ENCODE measurements around the gene MSL2. TPM values are rescaled to one million over a fixed set of nuclear protein-coding genes. Genes with fewer than 3 reads are reported as not detected.

Gene MSL2
- total and polyA plus RNA-seq, 2 donors (not counting 1 experiment from before 2014, with no cell fraction given): 25.8 to 97.1 TPM

- CTCF ChIA-PET: interaction anchor here (1.0 to 5.8 kb wide), 9 partner anchors 9 to 817 kb away, joined by 3 to 43 read pairs (median 5); partner anchors contain the start of genes PCCB and STAG1
- peaks cover 33% of the 10 kb centered on the region for H4K20me1 ChIP-seq (ENCODE audit: control insufficient read depth, insufficient read depth, low read length, poor library complexity, severe bottlenecking)
- POLR2A ChIA-PET: interaction anchor here (1.0 to 3.2 kb wide), 6 partner anchors 21 to 664 kb away, joined by 3 to 52 read pairs (median 13); partner anchors contain the start of genes NCK1, PCCB and STAG1
- TF ChIP-seq EZH2 (IDR thresholded peaks at IDR 0.05; ENCODE audit: borderline replicate concordance, insufficient read depth, low read depth, low read length, poor library complexity, severe bottlenecking) (no peak), CTCF (IDR thresholded peaks at IDR 0.05) (no peak)
- DNase-seq (no peak), ATAC-seq (ENCODE audit: low read depth) (no peak)
- WGBS (ENCODE audit: insufficient coverage): 18% methylated on average over 9 of the region's 15 CpGs
- peak overlapping the region; percentile 82 for H3K4me2 ChIP-seq (replicated peaks; ENCODE audit: low read depth, low read length, poor library complexity, severe bottlenecking)
- H3K4me1 ChIP-seq (ENCODE audit: control insufficient read depth in 2 of 2, insufficient read depth in 2 of 2, low read length in 2 of 2): peaks cover 27 to 29% of the 10 kb centered on the region in 2 donors
- peaks cover 29% of the 10 kb centered on the region for H3K4me1 Mint-ChIP-seq
- peak overlapping the region; percentile 89 for H3K9ac ChIP-seq (ENCODE audit: low read length)
- no peaks in the 10 kb centered on the region for H3K9me3 Mint-ChIP-seq (ENCODE audit: insufficient read depth)
- H3K27me3 ChIP-seq (replicated peaks in 1 of 4; ENCODE audit: control extremely low read depth in 1 of 4, control insufficient read depth in 3 of 4, insufficient read depth in 4 of 4, low read length in 3 of 4): no peaks in the 10 kb centered on the region
- peaks cover 0 to 3% (median 1%) of the 10 kb centered on the region in 3 donors for H3K9me3 ChIP-seq (ENCODE audit: control extremely low read depth in 1 of 3, control insufficient read depth in 2 of 3, insufficient read depth in 1 of 3, low read length in 2 of 3)
- H3K4me3 ChIP-seq (ENCODE audit: control extremely low read depth in 1 of 5, extremely low read depth in 1 of 5, insufficient read depth in 1 of 5, low read depth in 2 of 5, low read length in 4 of 5): peak overlapping the region; percentile 65 to 95 (median 86)
- H3K27ac ChIP-seq (ENCODE audit: low read length in 2 of 2): peak overlapping the region; percentile 91 to 99
- peak overlapping the region; percentile 97 for H3K4me3 Mint-ChIP-seq
- H3K27me3 Mint-ChIP-seq: peaks cover 4% of the 10 kb centered on the region
- peak overlapping the region; percentile 84 for H2AFZ ChIP-seq (ENCODE audit: insufficient read depth, low read depth, low read length, poor library complexity, severe bottlenecking)
- intact Hi-C loops (cut with micrococcal nuclease): loop anchor here (5.0 to 10.0 kb wide), 2 partner anchors 120 to 1988 kb away; partner anchors contain the start of gene ARMC8
- no peaks in the 10 kb centered on the region for H3K36me3 ChIP-seq (replicated peaks in 1 of 2; ENCODE audit: control extremely low read depth in 1 of 2, control insufficient read depth in 1 of 2, extremely low read depth in 1 of 2, insufficient read depth in 2 of 2, low read length in 1 of 2)
- peak overlapping the region; percentile 100 for H3K27ac Mint-ChIP-seq
- peaks cover 48% of the 10 kb centered on the region for H3K79me2 ChIP-seq (ENCODE audit: control insufficient read depth, insufficient read depth, low read length)
Observed at GRCh38 chr3:136197159-136197793, 1.1 kb upstream of the MSL2 start.

Measured in B cell (primary cell).